NCI-H2171 treated with DMSO at 0.1 percent for 48 hours (cell line): Measurements from ENCODE around the gene EVI2A.
A peak's percentile ranks its signal among the peaks of the same experiment; 100 is the strongest.
"Not testable (repeated sequence)": the region's sequence is repeated elsewhere in the genome, so short reads cannot be mapped to it uniquely, and the experiment has no call there.

Experiments used
- DNase-seq: peaks from one replicate; lab custom pipeline; 2025; lab: John Stamatoyannopoulos, UW

The EVI2A gene

DNA sequence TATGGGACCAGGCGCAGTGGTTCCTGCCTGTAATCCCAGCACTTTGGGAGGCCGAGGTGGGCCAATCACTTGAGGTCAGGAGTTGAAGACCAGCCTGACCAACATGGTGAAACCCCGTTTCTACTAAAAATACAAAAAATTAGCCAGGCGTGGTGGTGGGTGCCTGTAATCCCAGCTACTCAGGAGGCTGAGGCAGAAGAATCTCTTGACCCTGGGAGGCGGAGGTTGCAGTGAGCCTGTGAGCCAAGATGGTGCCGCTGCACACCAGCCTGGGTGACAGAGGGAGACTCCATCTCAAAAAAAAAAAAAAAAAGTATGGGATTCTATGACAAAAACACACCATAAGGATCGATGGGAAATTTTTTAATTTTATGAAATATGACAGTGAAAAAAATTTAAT lies 9.2 kb downstream of the EVI2A start:
- not testable (repeated sequence) for DNase-seq

DNA sequence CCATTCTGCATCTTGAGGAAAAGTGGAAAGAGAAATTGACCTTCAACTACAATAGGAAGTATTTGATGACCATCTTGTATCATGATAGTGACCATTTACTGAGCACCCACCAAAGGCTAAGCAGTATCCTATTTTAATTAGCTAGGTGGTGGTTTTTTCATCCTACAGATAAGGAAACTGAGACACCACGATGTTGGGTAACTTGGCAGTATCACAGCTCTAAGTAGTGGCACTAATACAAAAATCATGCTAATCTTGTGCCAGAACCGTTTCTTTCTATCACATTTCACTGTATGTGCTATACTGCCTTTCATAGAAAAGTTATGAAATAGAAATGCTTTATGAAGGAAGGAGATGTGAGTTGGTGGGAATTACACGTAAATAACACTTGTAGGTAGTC lies 9.9 kb downstream of the EVI2A start:
- DNase-seq, result no peak

DNA sequence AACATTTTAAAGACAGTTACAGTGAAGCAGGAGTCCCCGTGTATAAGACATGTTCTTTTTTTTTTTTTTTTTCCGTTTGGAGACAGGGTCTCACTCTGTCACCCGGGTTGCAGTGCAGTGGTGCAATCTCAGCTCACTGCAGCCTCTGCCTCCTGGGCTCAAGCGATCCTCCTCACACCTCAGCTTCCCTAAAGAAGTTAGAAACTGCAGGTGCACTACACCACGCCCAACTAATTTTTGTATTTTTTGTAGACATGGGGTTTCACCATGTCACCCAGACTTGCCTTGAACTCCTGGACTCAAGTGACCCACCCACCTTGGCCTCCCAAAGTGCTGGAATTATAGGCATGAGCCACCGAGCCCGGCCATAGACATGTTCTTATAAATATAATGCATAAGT lies 10.5 kb downstream of the EVI2A start:
- no peak for DNase-seq

DNA sequence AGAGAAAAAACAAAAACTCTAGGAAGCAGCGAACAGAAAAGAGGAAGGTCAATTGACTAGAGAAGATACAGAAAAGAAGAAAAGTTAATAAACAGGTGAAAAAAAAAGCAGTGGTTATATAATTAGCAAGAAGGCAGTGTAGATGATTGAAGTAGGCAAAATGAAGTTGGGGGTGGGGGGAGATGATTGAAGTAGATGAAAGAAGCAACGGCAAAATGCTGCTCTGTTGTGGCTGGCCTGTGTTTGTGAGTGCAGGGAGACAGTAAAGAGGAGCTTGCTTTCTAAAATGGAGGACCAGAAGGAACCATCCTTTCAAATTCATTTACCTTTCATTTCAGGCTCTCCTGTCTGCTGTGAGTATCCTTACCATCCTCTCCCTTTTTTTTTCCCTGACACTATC lies 11.2 kb downstream of the EVI2A start:
- DNase-seq, result no peak

DNA sequence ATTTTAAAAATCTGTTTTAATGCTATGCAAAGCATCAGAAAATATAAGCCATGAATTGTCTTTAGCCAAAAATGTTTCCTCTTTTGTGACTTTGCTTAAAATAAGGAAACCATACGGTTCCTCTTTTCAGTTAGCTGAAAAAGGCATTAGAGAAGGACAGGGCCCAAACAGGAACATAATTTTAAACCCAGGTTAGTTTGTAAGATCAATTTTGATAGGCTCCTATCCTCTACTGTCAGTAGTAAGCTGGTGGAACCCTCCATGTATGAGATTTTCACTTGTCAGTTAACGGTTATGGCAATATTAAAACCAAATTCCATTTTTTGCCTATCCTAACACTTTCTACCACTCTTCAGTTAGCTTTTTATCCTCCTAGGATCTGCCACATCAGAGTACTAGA lies 11.9 kb downstream of the EVI2A start:
- DNase-seq, result no peak

DNA sequence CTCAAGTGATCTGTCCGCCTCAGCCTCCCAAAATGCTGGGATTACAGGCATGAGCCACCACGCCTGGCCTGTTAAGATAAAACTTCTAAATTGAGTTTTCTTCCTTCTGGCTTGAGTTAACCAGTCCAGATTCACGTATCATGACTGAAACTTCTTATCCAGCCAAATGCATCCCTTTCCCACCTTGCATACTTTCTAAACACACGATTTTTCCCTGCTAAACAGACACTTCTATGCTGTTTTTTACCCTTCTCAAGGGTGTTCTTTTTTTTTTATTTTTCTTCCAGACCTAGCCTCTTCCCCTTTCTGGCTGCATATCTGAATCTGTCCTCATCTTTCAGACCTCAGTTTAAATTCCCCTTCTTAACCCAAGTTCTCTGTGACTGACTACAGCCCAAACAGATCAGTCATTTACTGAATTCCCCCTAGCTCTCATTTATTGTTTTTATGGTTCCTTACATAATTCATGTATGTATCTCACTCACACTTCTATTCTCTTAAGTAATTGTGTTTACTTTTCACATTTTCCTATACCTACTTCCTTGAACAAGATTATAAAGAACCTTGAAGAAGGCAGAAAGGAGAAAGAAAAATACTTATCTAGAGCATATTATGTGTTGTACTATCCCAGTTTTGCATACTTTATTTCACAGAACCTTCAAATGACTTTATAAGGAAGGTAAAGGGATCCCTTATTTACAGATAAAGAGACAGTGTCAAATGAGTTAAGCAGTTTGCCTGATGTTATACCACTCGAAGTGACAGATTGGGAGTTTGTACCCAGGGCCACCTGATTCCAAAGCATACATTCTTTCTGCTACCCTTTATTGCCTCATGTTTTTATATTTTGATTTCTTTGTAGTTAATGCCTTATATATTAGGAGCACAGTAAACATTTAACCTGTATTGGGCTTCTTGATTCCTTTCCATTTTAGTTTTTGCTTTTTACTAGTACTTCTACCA lies 12.8 kb downstream of the EVI2A start:
- DNase-seq, result no peak

DNA sequence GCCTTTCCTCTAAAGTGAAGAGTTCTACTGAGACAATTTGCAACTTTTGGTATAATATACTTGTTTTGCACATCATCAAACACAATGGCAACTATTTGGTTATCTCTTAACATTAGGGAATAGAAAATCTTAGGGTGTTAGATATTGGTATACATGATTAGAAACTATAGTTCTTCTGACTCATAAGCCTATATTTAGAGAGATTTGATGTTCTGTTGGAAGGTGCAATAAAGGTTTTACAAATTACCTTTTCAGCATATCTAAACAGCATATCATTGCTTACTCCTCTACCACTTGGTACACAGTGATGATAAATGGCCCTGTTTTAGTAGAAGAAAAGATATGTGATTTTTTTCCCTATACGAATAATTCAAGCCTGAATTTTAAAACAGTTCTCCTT lies 13.8 kb downstream of the EVI2A start:
- no peak for DNase-seq

DNA sequence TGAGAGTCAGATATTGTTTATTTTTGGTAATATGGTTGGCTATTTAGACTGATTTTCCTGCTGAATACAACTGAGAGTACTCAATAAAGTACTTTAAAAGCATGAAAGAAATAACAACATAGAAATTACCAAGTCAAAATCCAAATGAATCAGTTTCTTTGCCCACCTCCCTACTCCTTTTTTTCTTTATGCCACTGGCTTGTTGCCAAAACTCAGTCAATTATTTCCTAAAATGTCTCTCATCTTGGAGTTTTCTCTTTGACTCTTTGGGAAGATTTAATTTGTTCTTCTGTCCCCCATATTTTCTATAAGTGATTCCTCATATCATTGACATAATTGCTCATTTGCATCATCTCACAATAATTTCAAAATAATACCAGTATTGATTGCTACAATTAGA lies 21.8 kb downstream of the EVI2A start:
- peak; percentile 75 for DNase-seq

DNA sequence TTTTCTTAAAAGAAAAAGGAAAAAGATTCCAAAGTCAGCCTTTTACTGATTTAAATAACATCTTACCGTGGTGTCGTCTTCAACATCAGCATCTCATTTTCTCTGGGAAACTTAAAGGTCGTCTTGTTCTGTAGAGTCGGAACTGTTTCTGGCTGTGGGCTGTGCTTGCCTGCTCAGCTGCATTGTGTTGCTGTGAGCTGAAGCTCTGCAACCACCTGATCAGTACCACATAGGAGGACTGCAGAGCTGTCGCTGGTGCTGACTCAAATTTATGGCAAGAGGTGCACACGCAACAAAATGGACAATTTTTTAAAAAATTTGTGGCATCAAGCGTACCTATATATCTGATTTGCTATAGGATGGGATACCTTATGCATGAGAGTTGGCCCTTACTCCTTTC lies 24.3 kb downstream of the EVI2A start, which contains the start of gene OMG:
Gene OMG, minus strand, starts transcription at position 150 of the 400 bp plus-strand sequence. CDS start 908 bp downstream, outside the sequence.
- no peak for DNase-seq

DNA sequence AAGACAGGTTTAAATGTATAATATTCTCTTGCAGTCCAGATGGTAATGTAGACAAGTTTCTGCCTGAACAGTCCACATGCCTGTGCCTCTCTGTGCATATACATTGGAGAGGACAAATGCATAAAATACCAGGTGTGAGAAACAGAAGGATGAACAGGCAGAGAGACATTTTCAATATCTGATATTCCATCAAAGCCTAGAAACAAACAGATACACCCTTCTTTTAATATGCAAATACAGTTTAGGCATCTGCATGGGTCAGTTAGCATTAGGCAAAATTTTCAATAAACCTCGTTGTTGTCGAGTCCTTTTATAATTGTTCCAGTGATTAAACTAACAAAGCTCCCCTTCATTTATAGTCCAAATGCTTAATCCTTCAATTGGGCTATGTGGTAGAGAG lies 25.3 kb downstream of the EVI2A start:
- peak; percentile 55 for DNase-seq

DNA sequence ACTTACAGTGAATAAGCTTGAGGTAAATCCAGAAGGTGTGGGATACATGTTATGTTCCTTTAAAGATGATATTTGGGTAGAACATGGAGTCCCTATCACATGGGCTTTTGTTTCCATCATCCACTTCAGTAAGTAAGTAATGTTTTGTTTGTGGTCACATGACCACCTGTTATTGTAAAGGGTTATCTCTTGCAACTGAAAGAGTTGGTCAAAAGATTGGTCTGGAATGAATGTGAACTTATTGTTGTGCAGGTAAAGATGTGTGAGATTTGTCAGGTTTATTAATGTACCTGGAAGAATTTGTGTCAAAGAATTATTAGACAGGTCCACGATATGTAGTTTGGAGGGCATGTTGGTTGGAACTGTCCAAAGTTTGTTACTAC lies 25.9 kb downstream of the EVI2A start:
- no peak for DNase-seq

DNA sequence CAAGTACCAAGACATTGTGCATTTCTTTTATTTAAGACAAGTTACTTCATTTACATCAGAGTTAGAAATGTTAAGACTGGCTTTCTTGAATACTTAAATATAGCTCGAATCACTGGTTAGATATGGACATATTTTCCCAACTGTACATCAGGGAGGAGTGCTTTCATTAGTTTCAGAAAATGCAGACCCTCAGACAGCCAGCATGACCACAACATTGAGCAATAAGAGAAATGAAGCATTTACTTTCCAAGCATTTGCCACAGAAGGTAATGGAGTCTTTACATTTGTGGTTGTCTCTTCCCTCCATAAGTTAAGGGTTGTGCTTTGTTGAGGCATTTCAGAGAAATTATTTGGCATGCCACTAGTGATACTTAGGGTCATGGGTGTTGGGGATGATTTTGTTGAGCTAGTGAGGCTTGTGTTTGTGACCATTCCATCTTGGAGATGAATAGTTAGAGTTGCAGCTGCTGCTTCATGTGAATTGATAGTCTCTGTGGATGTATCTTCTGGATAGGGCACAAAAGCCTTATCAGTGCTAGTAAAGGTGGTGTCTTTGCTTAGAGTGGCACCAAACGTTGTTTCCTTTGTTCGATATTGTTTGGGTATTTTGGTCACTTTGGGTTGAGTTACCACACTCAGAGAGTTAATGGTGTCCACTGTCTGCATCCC lies 26.5 kb downstream of the EVI2A start:
- DNase-seq, result no peak

DNA sequence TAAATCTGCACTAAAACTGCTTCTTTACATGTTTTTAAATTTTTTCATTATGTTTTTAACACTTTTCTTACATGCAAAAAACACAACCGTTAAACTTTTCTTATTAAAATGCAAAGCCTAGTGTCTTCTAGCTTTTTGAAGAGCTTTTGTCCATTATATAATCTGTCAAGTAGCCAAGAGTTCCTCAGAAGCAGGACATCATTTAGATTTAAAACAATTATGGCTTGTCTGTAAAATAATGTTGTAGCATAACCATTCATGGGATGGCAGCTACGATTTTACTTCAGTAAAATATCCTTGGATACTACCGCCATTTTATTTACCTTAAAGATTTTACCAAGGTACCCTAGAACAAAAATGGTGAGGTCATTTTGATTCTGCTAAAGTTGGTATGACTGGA lies 27.2 kb downstream of the EVI2A start:
- DNase-seq, result no peak

DNA sequence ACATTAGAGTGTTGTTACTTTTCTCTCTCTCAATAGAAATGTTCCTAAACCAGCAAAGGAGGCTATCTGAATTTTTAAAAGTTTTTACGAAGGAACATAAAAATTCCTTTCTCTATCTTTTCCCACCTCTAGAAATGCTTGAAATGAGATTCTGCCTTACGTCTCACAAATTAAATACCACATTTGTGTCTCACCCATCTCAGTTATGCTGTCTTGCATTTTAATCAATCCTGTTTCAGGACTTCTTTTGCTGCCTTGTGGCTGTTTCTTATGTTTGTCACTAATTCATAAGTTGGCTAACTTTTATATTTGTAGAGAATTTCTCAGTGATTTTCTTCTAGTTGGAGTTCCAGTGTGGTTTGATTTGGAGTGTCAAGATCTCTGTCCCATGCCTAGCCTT lies 27.8 kb downstream of the EVI2A start:
- no peak for DNase-seq

DNA sequence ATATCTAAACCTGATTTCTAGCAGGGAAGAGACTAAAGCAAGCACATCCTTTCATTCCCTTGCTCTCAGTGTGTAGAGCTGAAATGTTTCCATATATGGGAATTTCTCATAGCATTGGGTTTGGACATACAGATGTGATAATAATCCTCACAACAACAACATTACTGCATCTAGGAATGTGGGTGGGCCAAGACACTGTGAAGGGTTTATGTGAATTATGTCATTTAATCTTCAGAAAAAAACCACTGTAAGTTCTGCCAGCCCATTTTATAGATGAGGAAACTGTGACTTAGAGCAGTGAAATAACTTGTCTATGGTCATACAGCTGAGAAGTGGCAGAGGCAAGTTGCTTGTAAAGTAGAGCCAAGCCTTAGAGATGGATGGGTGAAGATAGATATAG lies 29.6 kb downstream of the EVI2A start:
- DNase-seq, result no peak

DNA sequence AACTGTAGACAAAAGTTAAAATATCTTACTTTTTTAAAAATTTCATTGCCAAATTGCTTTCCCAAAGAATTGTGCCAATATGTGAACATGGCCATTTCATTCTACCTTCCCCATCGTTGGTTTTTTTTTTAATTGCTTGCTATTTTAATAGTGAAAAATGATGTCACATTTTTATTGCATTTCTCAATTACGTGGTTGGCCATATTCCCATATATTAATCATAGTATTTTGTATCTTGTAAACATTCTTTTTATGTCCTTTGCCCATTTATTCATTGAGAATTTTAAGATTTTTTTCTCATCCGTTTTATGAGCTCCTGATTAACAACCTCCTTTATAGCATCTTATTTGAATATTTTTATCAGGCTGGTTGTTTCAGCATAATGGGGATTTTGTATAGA lies 31.6 kb downstream of the EVI2A start:
- no peak for DNase-seq

DNA sequence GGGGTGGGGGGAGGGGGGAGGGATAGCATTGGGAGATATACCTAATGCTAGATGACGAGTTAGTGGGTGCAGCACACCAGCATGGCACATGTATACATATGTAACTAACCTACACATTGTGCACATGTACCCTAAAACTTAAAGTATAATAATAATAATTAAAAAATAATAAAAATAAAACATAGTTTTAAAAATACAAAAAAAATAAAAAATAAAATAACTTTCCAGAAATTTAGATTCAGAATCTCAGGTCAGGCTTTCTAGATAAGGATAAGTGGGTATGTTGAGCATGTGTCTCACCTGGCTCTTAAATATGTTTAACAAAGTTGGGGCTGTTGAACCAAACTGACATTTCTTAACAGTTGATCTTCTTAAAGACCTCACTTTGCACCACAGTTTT lies 33.5 kb downstream of the EVI2A start:
- DNase-seq, result not testable (repeated sequence)

DNA sequence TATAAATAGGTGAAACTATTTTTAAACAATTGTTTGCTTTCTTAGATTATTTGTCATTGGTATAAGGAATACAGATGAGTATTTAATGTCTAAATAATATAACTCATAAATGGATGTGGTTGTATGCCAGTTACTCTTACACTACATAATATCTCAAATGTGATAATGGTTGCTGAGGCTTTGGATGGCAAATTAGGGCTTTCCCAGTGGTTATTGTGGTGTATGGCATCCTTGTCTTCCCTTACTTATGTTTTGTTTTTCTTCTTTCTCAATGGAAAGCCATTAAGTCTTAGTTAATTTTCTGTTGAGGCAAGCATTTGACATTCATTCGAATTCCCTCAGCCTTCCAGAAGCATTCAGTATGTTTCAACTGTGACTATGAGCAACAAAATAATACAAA lies 34.8 kb downstream of the EVI2A start:
- DNase-seq, result no peak

DNA sequence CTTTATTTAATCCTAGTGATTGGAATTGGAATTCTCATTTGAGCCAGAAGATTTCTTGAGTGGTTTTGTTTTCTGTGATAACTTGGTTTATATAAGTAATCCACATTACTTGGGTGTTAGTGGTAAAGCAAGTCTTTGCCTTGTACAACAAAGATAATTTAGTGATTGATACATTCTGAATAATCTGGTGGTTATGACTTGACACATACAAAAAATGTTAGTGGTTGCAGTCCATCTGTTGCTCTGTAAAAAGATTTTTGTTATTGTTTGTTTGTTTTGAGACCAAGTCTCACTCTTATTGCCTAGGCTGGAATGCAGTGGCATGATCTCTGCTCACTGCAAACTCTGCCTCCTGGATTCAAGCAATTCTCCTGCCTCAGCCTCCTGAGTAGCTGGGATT lies 37.6 kb downstream of the EVI2A start:
- no peak for DNase-seq

DNA sequence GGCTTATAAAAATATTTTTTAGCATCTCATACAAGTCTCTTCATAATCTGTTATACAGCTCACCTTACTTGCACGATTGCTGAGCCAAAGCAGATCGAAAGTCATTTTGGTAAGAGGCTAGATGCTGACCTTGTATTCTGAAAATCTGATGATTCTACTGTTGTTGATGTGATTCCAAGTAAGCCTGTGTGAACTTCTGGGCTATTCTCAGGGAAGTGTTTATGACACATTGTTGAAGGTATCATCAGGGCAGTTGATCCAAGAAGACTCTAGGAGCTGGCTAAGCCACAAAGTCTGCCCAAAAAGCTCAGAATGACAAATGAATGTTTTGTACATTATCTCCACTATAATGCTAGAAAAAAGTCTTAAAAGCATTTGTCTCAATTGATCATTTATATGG lies 40.4 kb downstream of the EVI2A start:
- DNase-seq, result no peak

DNA sequence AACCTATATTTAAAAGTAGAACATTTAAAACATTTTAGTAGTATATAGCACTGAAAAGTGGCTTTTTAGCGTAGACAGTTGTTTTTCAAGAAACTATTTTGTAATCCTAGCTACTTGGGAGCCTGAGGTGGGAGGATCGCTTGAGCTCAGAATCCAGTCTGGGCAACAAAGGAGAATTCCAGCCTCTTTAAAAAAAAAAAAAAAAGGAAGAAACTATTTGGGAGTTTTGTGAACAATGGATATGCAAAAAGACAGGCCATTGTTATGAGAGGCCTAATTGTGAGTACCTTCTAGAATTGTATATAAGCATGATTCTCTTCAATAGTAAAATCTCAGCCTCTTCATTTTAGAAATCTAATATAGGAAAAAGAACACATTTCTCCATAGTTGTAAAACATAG lies 42.0 kb downstream of the EVI2A start:
- no peak for DNase-seq

DNA sequence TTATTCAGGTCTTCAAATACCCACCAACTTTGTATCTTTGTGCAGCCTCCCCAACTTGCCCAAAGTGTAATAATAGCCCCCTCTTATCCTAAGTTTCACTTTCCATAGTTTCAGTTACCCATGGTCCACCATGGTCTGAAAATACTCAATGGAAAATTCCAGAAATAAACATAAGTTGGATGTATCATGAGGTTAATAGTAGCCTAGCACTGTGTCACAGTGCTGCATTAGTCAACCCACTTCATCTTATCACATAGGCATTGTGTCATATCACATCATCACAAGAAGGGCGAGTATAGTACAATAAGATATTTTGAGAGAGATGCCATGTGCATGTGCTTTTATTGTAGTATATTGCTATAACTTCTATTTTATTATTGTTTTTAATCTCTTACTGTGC lies 46.3 kb downstream of the EVI2A start:
- no peak for DNase-seq

DNA sequence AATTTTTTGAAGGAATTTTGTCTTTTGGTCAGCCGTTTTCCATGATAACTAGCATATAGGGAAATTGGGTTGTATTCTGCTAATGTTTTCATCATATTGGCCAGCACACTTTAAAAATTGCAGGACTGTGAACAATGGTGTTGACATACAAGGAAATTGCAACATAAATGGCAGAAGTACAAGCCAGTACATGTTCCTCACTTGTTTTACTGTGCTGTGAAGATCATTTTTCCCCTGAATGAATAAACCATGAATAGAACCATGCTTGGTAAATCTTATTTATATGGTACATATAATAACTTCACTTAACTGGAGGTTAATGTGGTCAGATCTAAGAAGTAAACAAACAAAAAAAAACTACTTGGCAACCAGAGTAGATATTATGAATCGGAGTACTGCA lies 47.2 kb downstream of the EVI2A start:
- peak; percentile 6 for DNase-seq
